GM18502 (cell line): Measurements from ENCODE around the gene ADCY5.

ENCODE experiments used
- ATAC-seq: cut with Tn5 transposase; IDR thresholded peaks from one replicate; pipeline ENCODE4 v1.9.1; 2021; ENCODE audit warnings: mild to moderate bottlenecking; ENCODE audit not compliant: unreplicated experiment, poor library complexity

ADCY5 gene

DNA sequence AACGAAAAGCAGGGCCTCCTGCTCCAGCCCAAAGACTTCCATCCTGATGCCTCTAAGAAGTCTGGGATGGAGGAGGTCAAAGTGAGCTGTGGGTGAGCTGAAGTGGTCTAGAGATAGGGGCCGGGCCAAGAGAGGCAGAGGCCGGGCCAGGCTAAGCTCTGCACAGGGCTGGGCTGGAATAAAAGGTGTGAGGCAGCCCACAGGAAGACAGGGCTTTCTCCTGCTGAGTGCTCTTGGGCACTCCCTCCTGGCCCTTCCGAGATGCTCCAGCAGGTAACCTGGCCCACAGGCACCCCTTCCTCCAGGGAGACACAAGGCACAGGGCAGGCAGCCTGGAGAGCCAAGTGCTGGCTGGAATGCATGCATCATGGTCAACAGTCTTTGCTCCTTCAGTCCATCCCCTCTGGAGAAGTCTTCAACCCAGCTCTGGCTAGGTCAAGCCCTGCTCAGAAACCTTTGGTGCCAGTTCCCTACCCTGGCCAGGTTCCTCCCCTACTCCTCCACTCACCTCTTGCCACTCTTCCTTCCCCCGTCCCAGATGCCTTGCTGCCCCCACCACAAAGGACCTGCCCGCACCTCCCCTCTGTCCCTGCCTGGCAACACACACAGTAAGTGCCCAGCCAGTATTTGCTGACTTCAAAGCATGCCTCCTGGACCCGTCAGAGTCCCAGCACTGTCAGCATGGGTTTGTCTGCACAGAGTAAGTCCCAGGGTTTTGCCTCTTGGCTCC lies 153.6 kb downstream of the ADCY5 start:
- ATAC-seq = no peak

DNA sequence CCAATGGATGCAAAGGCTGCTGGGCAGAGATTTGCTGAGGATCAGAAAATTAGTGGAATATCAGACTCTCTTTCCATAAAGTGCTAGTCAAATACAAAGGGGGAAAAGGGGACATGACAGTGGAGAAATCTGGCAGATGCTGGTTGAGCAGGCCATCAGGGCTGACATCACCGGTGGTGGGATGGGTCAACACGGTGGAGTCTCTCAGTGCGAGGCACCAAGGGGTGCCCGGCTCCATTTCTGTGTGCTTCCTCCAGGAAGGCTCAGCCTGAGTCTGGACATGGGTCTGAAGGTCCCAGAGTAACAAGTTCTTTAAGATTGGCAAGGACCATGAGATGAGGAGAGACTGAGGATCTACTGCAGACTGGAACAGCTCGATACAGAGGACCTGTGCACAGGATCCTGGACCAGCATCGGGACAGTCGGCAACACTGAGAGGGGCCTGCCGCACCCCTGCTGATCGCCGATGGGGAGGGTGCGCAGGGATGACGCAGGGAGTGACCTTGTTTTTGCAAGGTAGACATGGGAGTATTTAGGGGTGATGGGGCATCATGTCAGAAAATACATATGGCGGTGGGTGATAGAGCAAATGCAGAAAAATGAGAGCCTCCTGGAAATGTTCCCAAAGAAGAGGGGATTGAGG lies 154.5 kb downstream of the ADCY5 start:
- ATAC-seq = no peak

DNA sequence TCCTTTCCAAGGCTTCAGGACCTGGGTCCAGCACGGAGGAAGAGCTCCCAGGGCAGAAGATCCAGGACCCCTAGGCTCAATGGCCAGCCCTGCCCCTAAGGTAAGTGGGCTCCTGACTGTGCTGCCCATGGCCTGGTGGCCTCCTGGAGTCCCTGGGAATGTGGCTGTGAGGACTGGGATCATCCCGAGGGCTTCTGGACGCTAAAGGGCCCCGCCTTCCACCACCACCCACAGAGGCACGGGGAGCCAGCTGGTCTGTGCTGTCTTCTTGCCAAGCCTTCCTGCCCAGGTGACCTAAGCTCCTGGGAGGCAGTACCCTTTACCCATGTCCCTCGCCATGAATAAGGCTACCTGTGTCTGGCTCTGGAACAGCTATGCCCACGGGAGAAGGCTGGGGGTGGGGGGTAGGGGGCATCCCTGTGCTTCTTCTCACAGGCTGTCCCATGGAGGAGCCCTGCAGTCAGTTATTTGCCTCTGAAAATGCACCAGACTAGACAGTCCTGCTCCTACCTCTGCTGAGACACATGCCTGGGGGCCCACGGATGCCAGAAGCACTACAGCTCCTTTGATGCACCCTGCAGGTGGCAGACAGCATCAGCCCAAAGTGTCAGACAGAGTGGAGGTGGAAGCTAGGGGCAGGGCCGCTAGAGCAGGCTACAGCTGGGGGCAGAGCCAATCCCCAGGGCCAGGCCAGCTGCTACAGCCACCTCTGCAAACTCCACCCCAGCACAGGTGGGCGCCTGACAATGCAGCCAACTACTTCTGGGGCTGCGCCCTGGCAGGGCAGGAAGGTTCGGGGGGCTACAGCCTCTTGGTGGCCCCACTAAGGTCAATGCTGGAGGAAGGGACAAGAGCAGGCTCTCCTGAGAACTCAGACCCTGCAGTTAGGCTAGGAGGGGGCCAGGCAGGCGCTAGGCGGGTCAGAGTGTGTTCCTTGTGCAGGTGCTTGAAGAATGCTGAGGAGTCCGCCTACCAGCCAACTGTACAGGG lies 156.3 kb downstream of the ADCY5 start:
- ATAC-seq = no peak

DNA sequence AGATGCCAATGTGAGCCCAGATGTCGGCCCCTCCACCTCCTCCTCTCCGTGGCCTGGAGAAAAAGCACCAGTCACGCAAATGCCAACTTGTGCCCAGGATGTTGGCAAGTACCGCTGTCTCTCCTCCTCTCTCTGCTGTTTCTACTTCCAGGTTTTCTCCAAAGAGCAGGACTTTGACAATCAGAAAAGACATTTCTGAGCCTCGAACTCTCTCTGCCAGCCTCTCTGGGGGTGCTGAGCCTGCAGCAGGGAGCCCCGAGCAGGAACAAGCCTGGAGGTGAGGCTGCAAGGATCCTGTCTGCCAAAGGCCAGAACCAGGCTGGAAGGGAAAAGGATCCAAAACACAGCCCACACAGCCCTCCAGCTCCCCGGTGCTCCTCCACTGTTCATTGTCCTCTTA lies 157.5 kb downstream of the ADCY5 start:
- no peak for ATAC-seq

DNA sequence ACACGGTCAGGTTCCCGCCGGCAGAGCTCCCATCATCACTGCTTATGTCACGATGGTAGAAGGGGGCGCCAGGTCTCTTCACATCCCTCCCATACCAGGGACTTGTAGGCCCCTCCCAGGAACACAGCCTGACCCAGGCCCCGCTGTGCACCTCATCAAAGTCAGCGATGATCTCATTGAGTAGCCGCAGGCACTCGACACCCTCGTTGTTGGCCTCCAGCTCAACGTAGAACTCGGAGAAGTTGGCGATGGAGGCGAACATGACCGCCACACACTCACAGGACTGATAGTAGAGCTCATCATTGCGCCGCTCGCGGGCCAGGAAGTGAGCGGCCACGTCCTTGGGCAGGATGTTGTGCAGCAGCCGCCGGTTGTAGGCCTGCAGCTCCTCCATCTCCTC lies 157.9 kb downstream of the ADCY5 start:
- ATAC-seq = no peak

DNA sequence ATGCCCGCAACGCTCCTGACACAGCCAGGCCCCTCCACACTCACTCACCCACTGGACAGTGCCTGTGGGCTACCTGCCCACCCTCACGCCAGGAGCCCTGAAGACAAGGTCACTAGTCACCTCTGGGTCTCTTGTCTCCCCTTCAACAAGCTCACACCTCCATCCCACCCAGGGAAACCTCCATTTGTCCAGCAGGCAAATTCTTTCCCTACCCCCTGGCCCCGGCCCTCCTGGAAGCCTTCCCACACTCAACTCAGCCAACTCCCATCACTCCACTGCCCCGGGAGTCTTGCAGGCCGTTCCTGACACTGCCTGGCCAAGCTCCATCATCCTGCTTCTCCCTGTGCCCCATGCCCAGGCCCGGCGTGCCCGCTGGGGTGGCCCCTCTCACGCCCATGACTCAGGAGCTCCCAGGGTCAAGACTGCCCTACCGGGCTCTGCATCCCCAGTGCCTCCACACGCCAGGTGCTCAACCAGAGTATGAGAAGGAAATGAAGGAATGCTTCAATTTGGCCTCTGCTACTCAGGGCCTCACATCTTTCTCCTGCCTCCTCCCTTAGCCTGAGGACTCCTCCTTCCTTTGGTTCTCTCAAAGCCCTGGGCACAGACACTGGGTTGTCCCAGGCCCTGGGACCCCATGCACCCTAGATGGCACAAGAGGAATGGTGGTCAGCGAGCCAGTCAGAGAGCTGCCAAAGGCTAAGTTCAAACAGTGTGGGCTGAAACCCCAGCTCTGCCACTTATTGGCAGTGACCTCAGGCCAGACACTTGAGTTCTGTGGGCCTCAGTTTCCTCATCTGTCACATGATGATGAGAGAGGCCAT lies 158.6 kb downstream of the ADCY5 start:
- ATAC-seq = no peak

DNA sequence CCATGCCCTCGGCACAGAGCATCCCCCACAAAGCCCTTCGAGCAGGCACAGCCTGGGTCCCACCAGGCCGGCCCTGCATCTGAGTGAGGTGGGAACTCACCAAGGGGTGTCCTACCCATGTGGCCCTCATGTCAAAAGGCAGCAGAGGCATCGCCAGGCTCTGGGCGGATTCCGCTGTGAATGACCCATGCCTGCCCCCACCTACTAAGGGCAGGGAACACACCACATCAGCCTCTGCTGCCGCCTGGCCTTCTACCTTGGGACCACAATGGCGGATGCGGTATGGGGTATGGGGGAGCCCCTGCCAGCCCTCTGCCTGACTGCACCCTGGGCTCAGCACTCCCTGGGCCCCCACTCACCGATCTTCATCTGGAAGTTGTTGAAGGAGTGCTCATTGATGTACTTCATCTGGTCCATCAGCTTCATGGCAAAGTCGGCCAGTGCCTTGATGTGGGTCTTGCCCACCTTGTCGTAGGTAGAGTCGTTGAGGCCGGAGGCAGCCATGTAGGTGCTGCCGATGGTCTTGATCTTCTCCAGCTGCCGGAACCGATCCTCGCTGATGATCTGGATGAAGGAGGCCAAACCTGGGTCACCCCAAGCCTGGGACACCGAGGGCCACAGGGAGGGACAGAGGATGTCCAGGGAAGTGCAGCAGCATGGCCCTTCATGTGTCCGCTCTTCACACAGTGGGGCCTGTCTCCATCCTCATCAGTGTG lies 159.3 kb downstream of the ADCY5 start:
- no peak for ATAC-seq

DNA sequence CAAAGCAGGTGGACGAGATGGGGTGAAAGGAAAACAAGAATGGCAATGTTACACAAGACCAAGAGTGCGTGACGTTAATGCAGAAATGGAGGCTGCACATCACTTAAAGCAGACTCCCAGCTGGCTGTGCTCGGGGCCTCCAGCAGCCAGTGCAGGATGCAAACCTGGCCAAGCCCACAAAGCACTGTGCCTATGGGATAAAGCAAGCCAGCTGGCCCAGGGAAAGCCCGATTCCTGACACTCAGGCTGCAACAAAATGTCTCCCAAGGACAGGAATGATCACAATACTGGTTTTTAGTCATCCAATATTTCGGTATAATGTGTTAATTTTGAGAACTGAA lies 161.0 kb downstream of the ADCY5 start:
- no peak for ATAC-seq

DNA sequence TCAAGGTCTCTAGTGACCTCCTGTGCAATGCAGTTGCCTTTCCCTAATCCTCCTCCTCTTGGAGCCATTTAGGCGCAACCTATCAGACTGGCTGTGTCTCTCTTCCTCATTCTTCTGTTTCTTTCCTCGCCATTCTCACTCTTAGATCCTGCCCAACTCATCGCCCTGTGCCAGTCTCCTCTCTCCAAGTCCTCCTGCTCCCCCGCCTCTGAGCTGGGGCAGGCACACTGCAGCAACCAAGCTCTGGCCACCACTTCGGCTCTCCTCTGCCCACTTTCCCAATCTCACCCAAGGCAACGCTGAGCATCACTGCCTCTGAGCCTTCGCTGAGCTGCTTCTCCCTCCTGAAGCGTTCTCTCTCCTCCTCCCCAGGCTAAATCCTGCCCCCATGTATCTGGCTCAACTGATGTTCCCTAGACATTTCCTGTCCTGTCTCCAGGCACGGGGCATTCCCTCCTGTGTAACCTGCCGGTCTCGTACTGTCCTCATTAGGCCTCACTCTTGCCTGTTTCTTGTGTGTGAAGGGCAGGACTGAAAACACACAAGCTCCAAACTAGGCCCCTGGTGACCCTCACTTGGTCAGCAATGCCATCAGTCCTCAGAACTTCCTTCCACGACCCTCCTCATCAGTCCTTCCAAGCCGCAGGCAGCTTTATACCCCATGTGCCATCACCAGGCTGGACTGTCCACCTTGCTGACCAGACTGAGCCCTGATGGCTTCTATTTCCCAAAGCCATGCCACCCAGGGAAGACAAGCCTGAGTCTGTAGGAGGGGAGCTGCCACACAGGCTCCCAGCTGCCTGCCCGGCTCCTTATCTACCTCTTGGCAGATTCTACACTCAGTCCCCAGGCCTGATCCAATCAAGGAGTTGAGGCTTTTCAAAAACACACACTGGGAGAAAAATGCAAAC lies 161.6 kb downstream of the ADCY5 start:
- ATAC-seq = no peak

DNA sequence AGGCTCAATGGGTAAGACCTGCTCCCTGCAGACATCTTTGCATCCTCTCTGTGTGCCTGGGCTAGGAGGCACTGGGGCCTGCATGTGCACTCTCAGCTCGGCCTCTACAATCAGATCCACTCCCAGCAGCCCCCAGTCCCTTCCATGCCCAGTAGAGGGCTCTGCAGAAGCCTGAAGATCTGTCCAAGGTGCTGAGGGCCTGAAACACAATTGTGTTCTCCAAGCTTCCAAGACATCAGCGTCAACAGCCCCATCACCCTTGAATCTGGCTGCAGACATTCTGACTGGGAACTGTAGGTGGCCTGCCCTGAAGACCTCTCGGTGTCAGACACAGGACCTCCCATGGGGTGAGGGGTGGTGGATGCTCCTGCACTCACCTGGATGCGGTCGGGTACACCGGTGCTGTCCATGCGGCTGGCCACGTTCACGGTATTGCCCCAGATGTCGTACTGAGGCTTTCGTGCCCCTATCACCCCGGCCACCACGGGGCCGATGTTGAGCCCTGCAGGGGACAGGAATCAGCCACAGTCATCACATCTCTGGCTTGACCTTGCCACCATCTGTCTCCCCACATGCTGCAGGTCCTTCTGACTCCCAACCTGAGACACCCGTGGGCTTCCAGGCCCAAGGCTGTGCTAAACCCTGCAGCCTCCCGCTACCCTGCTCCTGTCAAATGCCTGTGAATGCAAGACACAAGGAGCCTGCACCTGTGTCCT lies 162.4 kb downstream of the ADCY5 start:
- no peak for ATAC-seq

DNA sequence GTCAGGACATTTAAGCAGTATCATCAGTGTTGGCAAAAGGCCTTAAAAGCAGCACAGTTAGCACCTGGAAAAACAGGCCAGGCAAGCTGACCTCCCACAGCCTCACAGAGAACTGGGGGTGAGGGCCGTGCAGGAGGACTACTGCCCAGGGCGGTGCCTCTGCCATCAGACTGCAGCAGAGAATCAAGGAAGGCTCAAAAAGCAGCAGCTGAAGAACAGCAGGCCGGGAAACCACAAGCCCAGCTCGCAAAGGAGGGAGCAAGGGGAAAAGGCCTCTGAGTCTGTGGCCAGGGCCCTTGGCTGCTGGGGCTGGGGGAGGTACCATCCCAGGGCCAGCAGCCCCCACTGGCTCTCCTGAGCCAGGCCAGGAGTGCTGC lies 163.0 kb downstream of the ADCY5 start:
- ATAC-seq = no peak

DNA sequence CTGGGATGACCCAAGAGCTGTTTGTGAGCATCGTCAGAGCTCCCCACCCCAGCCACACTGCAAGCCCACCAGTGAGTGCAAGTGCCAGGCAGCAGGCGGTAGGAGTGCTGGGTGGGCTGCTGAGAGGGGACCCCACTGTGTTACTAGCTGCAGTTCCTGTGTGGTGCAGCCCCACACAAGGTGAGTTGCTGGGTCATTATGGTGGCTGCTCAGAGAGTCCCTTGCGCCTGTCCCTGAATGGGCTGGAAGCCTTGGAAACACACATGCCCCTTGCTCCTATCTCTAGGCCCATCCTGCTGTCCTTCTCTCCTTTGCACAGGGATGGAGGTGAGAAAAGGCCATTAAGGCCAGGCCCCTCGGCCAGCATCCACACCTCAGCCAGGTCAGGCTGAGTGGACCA lies 163.4 kb downstream of the ADCY5 start:
- ATAC-seq = no peak

DNA sequence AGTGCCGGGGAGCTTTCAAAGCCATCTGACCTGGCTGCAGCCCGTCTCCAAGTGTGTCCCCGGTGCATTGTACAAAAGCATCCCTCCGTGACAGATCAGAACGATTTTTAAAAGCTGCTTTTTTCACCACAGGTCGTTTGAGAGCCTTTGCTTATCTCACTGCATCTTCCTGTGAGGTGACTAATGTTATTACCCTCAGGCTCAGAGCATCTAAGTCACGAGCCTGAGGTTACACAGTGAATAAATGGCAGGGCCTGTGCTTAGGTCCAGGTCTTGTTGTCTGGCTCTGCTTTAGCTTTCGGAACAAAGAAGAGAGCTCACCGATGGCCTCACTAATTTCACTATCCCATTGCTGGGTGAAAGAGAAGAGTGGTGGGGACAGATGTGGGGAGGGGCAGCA lies 163.8 kb downstream of the ADCY5 start:
- no peak for ATAC-seq

DNA sequence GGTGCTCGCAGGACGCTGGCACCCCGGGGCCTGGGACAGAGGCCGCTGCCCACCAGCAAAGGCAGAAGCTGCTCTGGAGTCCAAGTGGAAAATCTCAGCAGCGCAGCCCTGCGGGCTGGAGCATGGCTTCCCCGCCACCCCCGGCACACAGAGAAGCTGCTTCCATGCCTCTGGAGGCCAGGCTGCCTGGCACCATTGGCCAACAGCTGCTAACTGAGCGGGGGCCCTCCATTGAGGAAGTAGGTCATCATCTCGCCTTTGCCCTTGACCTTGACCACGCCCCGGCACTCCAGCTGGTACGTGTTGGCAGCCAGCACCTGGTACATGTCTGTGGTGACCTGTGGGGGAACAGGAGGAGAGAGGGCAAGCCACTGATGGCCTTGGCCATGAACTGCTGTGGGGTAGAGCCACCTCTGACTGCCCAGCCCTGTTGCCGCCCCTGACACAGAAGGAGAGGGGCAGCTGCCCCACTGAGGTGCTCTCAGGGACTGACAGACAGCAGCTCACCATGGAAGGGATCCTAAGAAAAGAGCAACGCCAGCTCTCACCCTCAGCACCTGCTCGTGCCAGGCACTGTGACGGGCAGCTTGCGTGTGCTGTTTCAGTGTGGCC lies 164.4 kb downstream of the ADCY5 start:
- no peak for ATAC-seq

DNA sequence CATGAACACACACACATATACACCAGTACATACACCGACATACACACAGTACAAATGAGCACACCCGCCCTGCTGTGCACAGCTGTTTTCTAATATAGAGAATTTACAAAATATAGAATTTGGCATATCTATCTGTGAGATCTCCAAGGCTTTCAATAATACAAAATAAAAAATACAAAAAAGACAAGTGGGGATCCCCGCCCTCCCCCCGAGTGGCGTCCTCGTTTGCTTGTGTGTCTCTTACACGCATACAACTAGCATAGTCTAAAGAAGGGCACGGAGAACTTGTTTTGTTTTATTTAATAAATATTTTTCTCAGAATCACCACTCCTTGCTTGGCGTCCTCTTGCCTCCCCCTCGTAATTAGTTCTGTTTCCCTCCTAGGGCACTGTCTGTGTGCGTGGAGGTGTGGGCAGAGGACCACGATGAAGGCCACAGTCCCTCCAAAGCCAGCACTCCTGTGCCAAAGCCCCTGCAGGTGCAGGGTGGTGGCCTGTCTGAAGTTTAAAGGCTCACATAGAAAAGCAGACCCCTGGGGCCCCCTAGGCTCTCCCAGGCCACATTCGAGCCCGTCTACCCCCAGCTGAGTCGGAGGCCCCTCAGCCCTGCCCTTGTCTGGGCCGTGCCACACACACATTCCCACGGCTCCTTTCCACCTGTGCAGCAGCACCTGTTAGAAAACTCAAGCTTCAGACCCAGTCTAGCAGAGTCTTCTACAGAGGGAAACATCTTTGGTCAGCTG lies 165.1 kb downstream of the ADCY5 start:
- ATAC-seq = no peak

DNA sequence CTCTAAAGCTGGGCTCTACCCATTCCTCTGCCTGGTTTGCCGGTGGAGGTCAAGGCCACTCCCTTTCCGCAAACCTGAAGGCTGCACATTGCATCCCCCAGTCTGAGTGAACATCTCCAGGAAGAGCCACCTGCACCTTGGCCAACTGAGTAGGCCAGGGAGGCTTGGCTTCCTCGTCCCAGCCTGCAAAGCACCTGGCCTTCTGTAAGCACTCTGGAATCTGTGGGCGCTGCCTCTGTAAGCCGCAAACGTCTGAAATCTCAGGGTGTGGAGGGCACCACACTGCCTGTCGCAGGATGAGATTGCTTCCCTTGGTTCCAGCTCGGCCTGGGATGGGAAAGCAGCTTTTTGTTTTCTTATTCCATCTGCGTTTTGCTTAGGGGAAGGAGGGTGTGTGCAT lies 165.8 kb downstream of the ADCY5 start:
- no peak for ATAC-seq

DNA sequence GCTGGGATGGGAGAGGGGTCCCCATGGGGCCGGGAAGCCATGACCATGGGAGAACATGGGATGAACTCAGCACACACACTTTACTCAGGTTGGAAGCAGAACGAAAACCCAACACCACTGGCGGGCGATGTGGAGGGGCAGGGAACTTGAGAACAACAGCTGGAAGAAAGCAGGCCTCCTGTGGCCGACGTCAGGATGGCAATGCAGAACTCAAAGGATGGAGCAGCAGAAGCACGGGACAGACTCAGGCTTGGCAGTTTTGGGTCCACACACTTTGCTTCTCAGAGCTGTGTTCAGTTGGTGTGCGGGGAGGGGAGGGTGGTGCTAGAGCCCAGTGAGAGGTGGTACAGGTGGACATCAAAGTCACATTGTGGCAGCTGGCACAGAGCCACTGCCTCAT lies 166.4 kb downstream of the ADCY5 start:
- ATAC-seq = no peak
